NB4 (cell line): ENCODE measurements around the gene ORAI3.

Source experiments
- DNase-seq: peaks from one replicate; pipeline ENCODE4 v3.0.0; 2010; ENCODE audit warnings: low read depth
- H3K4me3 ChIP-seq: one replicate; pipeline ENCODE4 v1.5.1; 2011; ENCODE audit warnings: mild to moderate bottlenecking, low read depth, low read length, moderate library complexity
- MYC ChIP-seq: IDR thresholded peaks from 2 replicates; pipeline ENCODE4 v1.6.1; 2011; ENCODE audit warnings: low read depth, low read length
- POLR2A ChIP-seq: IDR thresholded peaks from 2 replicates; pipeline ENCODE4 v1.6.1; 2011; ENCODE audit warnings: mild to moderate bottlenecking; ENCODE audit not compliant: insufficient read length; ENCODE audit errors: extremely low read depth
- TF ChIP-seq, protein P1 (sequence below): IDR thresholded peaks from one replicate; pipeline ENCODE4 v1.5.1; 2012; ENCODE audit warnings: low read depth, low read length
- TF ChIP-seq, protein P2 (sequence below): IDR thresholded peaks from 2 replicates; pipeline ENCODE4 v1.6.1; 2011; ENCODE audit warnings: low read depth, low read length

The ORAI3 gene

DNA sequence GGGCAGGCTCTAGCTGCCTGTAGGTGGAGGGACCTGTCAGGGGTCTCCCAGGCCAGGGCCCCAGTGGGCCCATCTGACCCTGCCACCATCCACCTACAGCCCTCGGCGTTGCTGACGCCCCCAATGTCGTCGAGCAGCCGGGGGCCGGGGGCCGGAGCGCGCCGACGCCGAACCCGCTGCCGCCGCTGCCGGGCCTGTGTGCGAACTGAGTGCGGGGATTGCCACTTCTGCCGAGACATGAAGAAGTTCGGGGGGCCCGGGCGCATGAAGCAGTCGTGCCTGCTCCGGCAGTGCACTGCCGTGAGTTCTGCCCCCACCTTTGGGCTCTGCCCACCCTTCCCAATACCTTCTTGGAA lies 23.3 kb upstream of the ORAI3 start:
- no peak overlapping the region for H3K4me3 ChIP-seq
- TF ChIP-seq, protein P1, sequence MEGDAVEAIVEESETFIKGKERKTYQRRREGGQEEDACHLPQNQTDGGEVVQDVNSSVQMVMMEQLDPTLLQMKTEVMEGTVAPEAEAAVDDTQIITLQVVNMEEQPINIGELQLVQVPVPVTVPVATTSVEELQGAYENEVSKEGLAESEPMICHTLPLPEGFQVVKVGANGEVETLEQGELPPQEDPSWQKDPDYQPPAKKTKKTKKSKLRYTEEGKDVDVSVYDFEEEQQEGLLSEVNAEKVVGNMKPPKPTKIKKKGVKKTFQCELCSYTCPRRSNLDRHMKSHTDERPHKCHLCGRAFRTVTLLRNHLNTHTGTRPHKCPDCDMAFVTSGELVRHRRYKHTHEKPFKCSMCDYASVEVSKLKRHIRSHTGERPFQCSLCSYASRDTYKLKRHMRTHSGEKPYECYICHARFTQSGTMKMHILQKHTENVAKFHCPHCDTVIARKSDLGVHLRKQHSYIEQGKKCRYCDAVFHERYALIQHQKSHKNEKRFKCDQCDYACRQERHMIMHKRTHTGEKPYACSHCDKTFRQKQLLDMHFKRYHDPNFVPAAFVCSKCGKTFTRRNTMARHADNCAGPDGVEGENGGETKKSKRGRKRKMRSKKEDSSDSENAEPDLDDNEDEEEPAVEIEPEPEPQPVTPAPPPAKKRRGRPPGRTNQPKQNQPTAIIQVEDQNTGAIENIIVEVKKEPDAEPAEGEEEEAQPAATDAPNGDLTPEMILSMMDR: no peak
- TF ChIP-seq MYC: no peak
- TF ChIP-seq POLR2A: no peak
- TF ChIP-seq, protein P2, sequence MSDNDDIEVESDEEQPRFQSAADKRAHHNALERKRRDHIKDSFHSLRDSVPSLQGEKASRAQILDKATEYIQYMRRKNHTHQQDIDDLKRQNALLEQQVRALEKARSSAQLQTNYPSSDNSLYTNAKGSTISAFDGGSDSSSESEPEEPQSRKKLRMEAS: no peak
- DNase-seq: no peak

- DNase-seq: no peak
- no peak overlapping the region for H3K4me3 ChIP-seq
Measured at GRCh38 chr16:30925995-30926811, 22.7 kb upstream of the ORAI3 start.

GRCh38 chr16:30926937-30927788 lies 21.7 kb upstream of the ORAI3 start:
- no peak overlapping the region for H3K4me3 ChIP-seq

More at GRCh38 chr16:30925995-30926811, 22.7 kb upstream of the ORAI3 start:
- TF ChIP-seq, protein P2: no peak
- TF ChIP-seq, protein P1: no peak
- TF ChIP-seq POLR2A (no peak), MYC (no peak)

DNA sequence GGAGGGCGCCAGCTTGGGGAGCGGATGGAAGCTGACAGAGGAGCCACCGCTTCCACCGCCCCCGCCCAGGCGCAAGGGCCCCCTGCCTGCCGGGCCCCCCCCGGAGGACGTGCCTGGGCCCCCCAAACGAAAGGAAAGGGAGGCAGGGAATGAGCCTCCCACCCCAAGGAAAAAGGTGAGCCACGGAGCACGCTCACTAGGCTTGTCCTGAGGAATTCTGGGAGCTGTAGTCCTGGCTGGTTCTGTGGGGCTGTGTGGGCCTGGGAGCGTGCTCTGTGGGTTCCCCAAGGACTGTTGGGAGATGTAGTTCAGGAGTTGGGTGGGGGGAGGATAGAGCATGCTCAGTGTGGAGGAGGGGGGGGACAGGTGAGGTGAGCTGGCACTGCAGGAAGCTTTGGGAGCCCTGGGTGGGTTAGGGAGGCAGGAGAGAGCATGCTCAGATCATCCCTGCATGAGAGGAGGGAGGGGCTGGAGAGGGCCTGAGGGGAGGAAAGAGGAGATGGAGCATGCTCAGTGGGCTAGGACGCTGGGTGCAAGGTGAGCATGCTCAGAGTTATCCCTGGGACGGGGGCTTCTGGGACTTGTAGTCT lies 21.0 kb upstream of the ORAI3 start:
- TF ChIP-seq POLR2A: no peak
- TF ChIP-seq, protein P1: no peak
- no peak for TF ChIP-seq MYC
- TF ChIP-seq, protein P2: no peak
- DNase-seq: peak; percentile 69
- H3K4me3 ChIP-seq: no peak overlapping the region

More at GRCh38 chr16:30926937-30927788, 21.7 kb upstream of the ORAI3 start:
- DNase-seq: no peak
- TF ChIP-seq, protein P2: no peak

DNA sequence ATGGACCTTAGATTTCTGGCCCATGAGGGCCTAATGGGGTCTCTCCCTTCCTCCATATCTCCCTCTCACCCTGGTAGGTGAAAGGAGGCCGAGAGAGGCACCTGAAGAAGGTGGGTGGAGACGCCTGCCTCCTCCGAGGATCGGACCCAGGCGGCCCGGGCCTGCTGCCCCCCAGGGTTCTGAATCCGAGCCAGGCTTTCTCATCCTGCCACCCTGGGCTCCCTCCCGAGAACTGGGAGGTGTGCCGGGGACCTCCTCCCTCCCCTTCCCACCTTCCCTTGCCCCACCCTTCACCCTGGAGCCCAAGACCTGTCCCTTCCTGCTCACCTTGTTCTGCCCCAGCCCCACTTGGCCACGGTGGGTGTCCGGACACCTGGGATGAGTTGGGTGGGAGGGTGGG lies 20.5 kb upstream of the ORAI3 start:
- no peak for DNase-seq
- H3K4me3 ChIP-seq: no peak overlapping the region
- TF ChIP-seq, protein P2: no peak
- TF ChIP-seq POLR2A: no peak
- TF ChIP-seq, protein P1: no peak
- no peak for TF ChIP-seq MYC

- TF ChIP-seq, protein P1: no peak
- TF ChIP-seq POLR2A (no peak), MYC (no peak)
- TF ChIP-seq, protein P2: no peak
- no peak overlapping the region for H3K4me3 ChIP-seq
- no peak for DNase-seq
Measured at GRCh38 chr16:30929167-30929566, 19.7 kb upstream of the ORAI3 start.
